Natural killer cell (primary cell): ENCODE data around the gene PDE8A. TPM values are rescaled to one million over a fixed set of nuclear protein-coding genes. Genes with fewer than 3 reads are reported as not detected.

Source experiments
- ATAC-seq, 3 donors: fragments of 150-1000 bp in 2 of 3; fragments of 200-7000 bp in 1 of 3; cut with Tn5 transposase; 1 replicate in 1 of 3; 2 replicates in 2 of 3; pipeline ENCODE4 v1.10.0; 2021; ENCODE audit warnings: mild to moderate bottlenecking in 2 of 3, moderate library complexity in 2 of 3
- DNase-seq, 2 donors: peaks; one replicate each; pipeline versions ENCODE4 v3.0.0 to v3.0.0-alpha.2; 2013 to 2021; ENCODE audit warnings: mixed read lengths in 1 of 2
- H3K27ac ChIP-seq: one replicate; pipeline ENCODE4 v1.5.1; 2013; ENCODE audit warnings: mild to moderate bottlenecking, low read length
- H3K27me3 ChIP-seq: one replicate; pipeline ENCODE4 v1.6.1; 2013; ENCODE audit warnings: low read length; ENCODE audit not compliant: control insufficient read depth, insufficient read depth
- H3K36me3 ChIP-seq: one replicate; pipeline ENCODE4 v1.6.1; 2013; ENCODE audit warnings: low read length; ENCODE audit not compliant: control insufficient read depth, insufficient read depth
- H3K4me1 ChIP-seq: one replicate; pipeline ENCODE4 v1.6.1; 2013; ENCODE audit warnings: low read length; ENCODE audit not compliant: control insufficient read depth, insufficient read depth
- H3K4me3 ChIP-seq: one replicate; pipeline ENCODE4 v1.5.1; 2013; ENCODE audit warnings: low read length
- H3K9me3 ChIP-seq: one replicate; pipeline ENCODE4 v1.6.1; 2013; ENCODE audit warnings: low read length; ENCODE audit not compliant: control insufficient read depth, insufficient read depth
- H3K27ac Mint-ChIP-seq, 2 donors: one replicate each; pipeline ENCODE4 v1.8.0; 2022; ENCODE audit warnings: mild to moderate bottlenecking in 2 of 2, mixed read lengths in 2 of 2, moderate library complexity in 1 of 2
- H3K27me3 Mint-ChIP-seq, 2 donors: one replicate each; pipeline ENCODE4 v1.8.0; 2022; ENCODE audit warnings: low read depth in 2 of 2, mixed read lengths in 2 of 2
- H3K36me3 Mint-ChIP-seq: one replicate; pipeline ENCODE4 v1.8.0; 2022; ENCODE audit warnings: mixed read lengths
- H3K4me1 Mint-ChIP-seq, 2 donors: one replicate each; pipeline ENCODE4 v1.8.0; 2022; ENCODE audit warnings: mixed read lengths in 2 of 2
- H3K4me3 Mint-ChIP-seq: one replicate; pipeline ENCODE4 v1.8.0; 2022; ENCODE audit warnings: mild to moderate bottlenecking, moderate library complexity, mixed read lengths
- H3K9me3 Mint-ChIP-seq, 2 donors: one replicate each; pipeline ENCODE4 v1.8.0; 2022; ENCODE audit warnings: mixed read lengths in 2 of 2
- WGBS: methylation state at CpG from one replicate; pipeline ENCODE4 v1.1.7; 2013; ENCODE audit warnings: missing lambda C conversion rate; ENCODE audit not compliant: insufficient coverage; 5-methylcytosine and 5-hydroxymethylcytosine counted together
- intact Hi-C: fragments of 100-400 bp; cut with micrococcal nuclease; formaldehyde crosslinking; loops from one replicate; pipeline ENCODE4 v1.14.2; 2022
- total RNA-seq, 4 donors: library from RNA; stranded (reverse); fragments of 120-200 nt in 1 of 4; gene quantifications; one replicate each; pipeline versions ENCODE4 v1.2.3 to v1.2.4, GENCODE V29; 2013 to 2022
- TF ChIP-seq, protein P1 (sequence below): fragments of 200-600 bp; IDR thresholded peaks from one replicate; pipeline ENCODE4 v1.8.0; 2022; ENCODE audit warnings: antibody characterized with exemption

The PDE8A gene
- total RNA-seq, 3 donors from 2014 or later (not counting 1 experiment from before 2014, with no cell fraction given), result 21.0 to 24.2 (median 23.8) TPM

DNA sequence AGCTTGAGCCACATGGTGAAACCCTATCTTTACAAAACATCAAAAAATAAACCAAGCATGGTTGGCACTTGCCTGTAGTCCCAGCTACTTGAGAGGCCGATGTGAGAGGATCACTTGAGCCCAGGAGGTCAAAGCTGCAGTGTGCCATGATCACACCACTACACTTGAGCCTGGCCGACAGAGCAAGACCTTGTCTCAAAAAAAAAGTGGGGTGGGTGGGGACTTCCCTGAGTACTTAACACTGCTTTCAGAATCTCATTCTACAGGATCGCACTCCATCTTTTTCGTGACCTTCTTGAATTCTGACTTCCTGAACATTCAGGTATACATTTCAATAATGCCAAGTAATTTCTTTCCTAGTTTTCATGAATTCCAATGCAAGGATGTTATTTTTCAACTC lies 91.3 kb downstream of the PDE8A start:
- Mint-ChIP-seq H3K4me3 (no peak overlapping the region), H3K27ac (no peak overlapping the region), H3K36me3 (no peaks in the 10 kb centered on the region), H3K9me3 (no peaks in the 10 kb centered on the region), H3K4me1 (peaks cover 20 to 25% of the 10 kb centered on the region in 2 donors), H3K27me3 (no peaks in the 10 kb centered on the region)
- no peaks in the 10 kb centered on the region for H3K9me3 ChIP-seq
- TF ChIP-seq, protein P1, sequence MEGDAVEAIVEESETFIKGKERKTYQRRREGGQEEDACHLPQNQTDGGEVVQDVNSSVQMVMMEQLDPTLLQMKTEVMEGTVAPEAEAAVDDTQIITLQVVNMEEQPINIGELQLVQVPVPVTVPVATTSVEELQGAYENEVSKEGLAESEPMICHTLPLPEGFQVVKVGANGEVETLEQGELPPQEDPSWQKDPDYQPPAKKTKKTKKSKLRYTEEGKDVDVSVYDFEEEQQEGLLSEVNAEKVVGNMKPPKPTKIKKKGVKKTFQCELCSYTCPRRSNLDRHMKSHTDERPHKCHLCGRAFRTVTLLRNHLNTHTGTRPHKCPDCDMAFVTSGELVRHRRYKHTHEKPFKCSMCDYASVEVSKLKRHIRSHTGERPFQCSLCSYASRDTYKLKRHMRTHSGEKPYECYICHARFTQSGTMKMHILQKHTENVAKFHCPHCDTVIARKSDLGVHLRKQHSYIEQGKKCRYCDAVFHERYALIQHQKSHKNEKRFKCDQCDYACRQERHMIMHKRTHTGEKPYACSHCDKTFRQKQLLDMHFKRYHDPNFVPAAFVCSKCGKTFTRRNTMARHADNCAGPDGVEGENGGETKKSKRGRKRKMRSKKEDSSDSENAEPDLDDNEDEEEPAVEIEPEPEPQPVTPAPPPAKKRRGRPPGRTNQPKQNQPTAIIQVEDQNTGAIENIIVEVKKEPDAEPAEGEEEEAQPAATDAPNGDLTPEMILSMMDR, result no peak
- H3K36me3 ChIP-seq, result no peaks in the 10 kb centered on the region
- no peaks in the 10 kb centered on the region for H3K27me3 ChIP-seq
- no peak overlapping the region for H3K4me3 ChIP-seq
- intact Hi-C loops, result no loop called here
- ATAC-seq, result no peak
- no peak for DNase-seq
- WGBS, result 77% methylated on average over 4 of the region's 4 CpGs
- peaks cover 6% of the 10 kb centered on the region for H3K4me1 ChIP-seq
- H3K27ac ChIP-seq, result no peak overlapping the region

DNA sequence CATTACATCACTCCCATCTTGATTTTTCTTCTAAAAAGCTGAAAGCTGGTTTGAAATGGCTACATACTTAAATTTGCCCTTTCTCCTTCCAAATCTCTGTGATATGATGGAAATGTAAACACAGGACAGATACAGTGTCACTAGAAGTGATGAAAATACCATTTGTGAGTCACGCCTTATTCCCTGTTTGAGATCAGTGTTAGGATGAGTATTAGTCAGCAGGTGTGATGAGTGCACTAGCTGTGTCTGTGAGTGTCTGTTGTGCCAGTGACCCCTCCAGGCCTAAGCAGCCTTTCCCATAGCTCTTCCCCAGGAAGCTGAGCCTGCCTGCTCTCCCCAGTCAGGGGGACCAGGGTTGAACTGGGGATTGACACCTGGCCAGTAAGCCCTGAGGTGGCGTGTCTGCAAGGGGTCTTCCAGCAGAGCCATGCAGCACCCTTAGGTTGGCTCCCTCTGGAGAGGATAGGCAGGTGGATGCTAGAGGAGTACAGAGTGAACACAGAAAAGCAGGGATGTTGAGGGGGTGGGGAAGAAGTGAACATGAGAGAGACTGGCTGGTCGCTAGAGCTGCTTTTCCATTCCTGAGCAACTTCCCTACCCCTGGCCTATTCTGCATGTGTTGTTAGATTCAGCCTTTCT lies 92.0 kb downstream of the PDE8A start:
- H3K27me3 Mint-ChIP-seq, result no peaks in the 10 kb centered on the region
- H3K9me3 Mint-ChIP-seq, result no peaks in the 10 kb centered on the region
- no peak overlapping the region for H3K4me3 Mint-ChIP-seq
- 97% methylated on average over 3 of the region's 3 CpGs for WGBS
- H3K36me3 Mint-ChIP-seq, result no peaks in the 10 kb centered on the region
- H3K9me3 ChIP-seq, result no peaks in the 10 kb centered on the region
- TF ChIP-seq, protein P1, result no peak
- no peaks in the 10 kb centered on the region for H3K36me3 ChIP-seq
- peaks cover 6% of the 10 kb centered on the region for H3K4me1 ChIP-seq
- intact Hi-C loops, result no loop called here
- no peak for ATAC-seq
- H3K27me3 ChIP-seq, result no peaks in the 10 kb centered on the region
- H3K27ac Mint-ChIP-seq, result no peak overlapping the region
- no peak overlapping the region for H3K4me3 ChIP-seq
- peaks cover 20 to 25% of the 10 kb centered on the region in 2 donors for H3K4me1 Mint-ChIP-seq
- no peak overlapping the region for H3K27ac ChIP-seq
- no peak for DNase-seq

DNA sequence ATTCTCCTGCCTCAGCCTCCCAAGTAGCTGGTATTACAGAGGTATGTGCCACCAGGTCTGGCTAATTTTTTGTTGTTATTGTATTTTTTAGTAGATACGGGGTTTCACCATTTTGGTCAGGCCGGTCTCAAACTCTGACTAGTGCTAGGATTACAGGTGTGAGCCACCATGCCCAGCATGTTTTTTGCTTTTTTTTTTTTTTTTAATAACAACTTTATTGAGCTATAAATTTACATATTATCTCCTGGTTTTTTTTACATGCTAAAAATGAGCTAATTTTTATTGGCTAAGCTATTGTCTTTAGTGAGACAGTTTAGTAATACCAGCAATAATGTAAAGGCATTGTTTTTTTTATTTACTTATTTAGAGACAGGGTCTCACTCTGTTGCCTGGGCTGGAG lies 105.2 kb downstream of the PDE8A start:
- Histone ChIP-seq H3K4me1 (no peaks in the 10 kb centered on the region), H3K4me3 (no peak overlapping the region), H3K27me3 (no peaks in the 10 kb centered on the region), H3K27ac (no peak overlapping the region), H3K9me3 (no peaks in the 10 kb centered on the region), H3K36me3 (peaks cover 30% of the 10 kb centered on the region)
- no peak overlapping the region for H3K4me3 Mint-ChIP-seq
- no peaks in the 10 kb centered on the region for H3K4me1 Mint-ChIP-seq
- no peaks in the 10 kb centered on the region for H3K9me3 Mint-ChIP-seq
- no peak for DNase-seq
- intact Hi-C loops, result no loop called here
- no peak for ATAC-seq
- no peak overlapping the region for H3K27ac Mint-ChIP-seq
- H3K27me3 Mint-ChIP-seq, result no peaks in the 10 kb centered on the region
- no peaks in the 10 kb centered on the region for H3K36me3 Mint-ChIP-seq
- 92% methylated on average over 2 of the region's 2 CpGs for WGBS
- TF ChIP-seq, protein P1, result no peak

DNA sequence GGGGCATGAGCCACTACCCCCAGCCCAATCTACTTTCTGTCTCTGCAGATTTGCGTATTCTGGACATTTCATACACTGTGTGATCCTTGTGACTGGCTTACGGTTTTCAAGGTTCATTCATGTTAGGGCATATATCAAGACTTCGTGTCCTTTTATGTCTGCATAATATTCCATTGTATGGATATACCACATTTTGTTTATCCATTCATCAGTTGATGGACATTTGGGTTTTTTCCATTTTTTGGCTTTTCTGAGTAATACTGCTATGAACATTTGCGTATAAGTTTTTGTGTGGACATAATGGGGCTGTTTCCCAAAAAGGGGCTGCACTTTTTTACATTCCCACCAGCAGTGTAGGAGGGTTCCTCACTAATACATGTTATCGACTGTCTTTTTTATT lies 106.6 kb downstream of the PDE8A start:
- H3K4me1 ChIP-seq, result no peaks in the 10 kb centered on the region
- Mint-ChIP-seq H3K36me3 (no peaks in the 10 kb centered on the region), H3K27me3 (no peaks in the 10 kb centered on the region), H3K4me1 (no peaks in the 10 kb centered on the region), H3K27ac (no peak overlapping the region), H3K4me3 (no peak overlapping the region), H3K9me3 (no peaks in the 10 kb centered on the region)
- no peak overlapping the region for H3K27ac ChIP-seq
- DNase-seq, result no peak
- WGBS, result 98% methylated on average over 4 of the region's 5 CpGs
- no peaks in the 10 kb centered on the region for H3K27me3 ChIP-seq
- peaks cover 34% of the 10 kb centered on the region for H3K36me3 ChIP-seq
- intact Hi-C loops, result no loop called here
- TF ChIP-seq, protein P1, result no peak
- no peak for ATAC-seq
- H3K9me3 ChIP-seq, result no peaks in the 10 kb centered on the region
- H3K4me3 ChIP-seq, result no peak overlapping the region
